Suppressor macrophage treated with lipopolysaccharide for 1 hour (primary cell): Measurements from ENCODE around the gene TUSC2.
A peak's percentile ranks its signal among the peaks of the same experiment; 100 is the strongest.

Experiments
- DNase-seq, 3 donors: peaks; one replicate each; pipeline ENCODE4 v3.0.0-alpha.2; 2020 to 2022

The TUSC2 gene

DNA sequence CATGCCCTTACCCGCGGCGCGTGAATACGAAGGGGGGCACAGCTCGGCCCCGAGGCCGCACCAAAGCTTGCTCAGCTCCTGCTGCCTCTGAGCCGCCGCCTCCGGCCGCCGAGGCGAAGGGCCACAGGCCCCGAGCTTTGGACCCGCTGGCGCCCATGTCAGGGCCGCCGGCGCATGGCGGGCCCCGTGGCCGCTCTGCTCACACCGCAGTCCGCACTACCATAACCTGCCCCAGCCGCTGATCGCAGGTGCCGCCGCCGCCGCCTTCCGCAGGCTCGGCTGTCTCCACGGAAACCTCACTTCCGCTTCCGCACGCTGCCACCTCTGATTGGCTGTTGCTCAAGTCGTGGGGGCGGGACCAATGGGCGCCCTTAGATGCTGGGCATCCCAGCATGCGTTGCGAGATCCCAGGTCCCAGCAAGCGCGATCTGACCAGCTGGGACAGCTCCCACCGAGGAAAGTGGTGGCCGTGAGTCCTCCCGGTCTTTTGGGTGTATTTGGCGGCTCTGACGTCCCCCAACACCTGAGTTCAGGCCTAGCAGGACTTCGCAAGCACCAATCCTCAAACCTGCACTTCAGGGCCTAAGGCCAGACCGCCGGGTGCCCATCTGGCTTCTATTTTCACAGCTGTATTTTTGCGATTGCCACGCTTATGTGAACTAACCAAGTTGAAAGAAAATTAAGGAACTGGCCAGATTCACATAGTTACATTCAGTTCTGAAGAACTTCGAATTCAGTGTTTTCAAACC is at the start of gene TUSC2:
TUSC2 (minus strand) TSS at position 281 of the 749 bp plus-strand sequence; CDS start at position 157, 124 bp downstream.
- DNase-seq: peak; percentile 98 to 99 (median 99)

DNA sequence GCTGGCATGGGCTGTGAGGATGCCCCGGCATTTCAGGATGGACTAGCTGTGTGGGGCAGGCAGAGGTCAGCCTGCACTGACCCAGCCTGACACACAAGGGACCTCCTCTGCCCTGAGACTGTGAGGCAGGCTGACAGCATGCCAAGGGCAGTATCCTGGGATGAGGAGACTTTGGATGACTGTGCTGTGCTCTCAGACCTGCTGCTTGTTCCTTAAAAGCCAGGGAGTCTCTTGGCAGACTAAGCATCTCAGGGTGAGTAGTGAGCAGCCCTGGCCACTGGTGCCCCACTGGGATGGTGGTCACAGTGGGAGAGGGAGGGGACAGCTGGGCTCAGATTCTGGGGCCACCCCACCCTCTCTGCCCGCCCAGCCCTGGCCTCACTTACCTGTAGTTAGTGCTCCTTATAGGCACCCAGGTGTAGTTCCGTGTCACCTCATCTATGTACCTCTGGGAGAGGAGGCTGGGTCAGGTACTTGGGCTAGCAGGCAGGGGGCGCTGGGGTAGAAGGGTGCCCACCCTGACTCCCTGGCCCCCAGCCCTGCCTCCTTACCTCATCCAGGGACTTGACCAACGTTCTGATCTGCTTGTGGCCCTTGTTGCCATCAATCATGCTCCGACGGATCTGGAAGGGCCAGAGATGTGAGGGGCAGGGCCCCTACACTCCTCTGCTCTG is 47.4 kb upstream of the TUSC2 start:
- DNase-seq: no peak

- DNase-seq: no peak
These were observed 46.6 kb upstream of the TUSC2 start for GRCh38 chr3:50374363-50375257.

GRCh38 chr3:50373146-50374051 is 45.4 kb upstream of the TUSC2 start:
- DNase-seq: no peak

DNA sequence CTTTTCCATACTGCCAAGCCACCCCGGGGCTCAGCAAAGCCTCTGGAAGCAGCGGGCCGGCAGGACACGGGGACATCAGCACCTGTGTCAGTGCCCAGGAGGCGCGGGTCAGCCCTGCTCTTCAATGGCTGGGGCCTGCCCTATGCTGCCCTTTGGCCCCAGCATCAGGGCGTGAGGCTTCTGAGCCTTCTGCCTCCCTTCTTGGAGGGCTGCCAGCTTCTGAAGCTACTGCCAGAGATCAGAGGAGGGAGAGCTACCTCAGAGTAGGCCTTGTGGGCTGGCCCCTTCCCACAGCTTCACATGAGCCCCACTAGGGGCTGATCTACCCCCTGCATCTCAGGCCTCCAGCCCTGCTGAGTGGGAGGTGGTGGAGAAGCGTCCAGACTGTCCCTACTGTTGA is 44.3 kb upstream of the TUSC2 start:
- DNase-seq: no peak

GRCh38 chr3:50371133-50371685 is 43.2 kb upstream of the TUSC2 start:
- DNase-seq: peak in 2 of 3 donors; percentile 18 to 30

- DNase-seq: peak in 2 of 3 donors; percentile 24 to 31
These were observed 42.6 kb upstream of the TUSC2 start for GRCh38 chr3:50370594-50370993.

DNA sequence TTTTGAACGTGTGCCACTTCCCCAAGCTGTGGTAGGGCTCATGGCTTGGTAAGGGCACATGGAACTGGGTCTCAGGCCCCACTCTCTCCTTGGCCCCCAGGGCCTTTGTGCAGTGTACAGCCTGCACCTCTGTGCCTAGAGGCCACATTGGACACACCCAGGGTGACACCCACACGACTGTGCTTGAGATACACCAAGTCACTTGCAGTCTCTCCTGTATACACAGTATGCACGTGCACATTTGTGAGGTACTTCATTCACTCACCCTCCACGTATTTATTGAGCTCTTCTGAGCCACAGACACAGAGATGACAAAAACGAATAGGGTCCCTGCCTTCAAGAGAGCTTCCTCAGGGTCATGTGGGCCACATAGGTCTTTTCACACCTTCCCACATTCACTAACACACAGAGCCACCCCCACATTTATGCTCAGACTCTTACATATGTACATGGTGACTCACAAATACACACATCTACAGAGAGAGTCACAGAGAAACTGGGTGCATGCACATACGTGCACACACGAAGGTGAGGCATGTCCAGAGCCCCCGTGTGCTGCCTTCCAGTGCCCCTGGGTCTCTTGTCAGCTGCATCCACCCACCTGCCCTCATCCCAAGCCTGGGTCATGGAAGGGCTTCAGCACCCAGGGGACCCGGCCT is 41.1 kb upstream of the TUSC2 start:
- no peak for DNase-seq

DNA sequence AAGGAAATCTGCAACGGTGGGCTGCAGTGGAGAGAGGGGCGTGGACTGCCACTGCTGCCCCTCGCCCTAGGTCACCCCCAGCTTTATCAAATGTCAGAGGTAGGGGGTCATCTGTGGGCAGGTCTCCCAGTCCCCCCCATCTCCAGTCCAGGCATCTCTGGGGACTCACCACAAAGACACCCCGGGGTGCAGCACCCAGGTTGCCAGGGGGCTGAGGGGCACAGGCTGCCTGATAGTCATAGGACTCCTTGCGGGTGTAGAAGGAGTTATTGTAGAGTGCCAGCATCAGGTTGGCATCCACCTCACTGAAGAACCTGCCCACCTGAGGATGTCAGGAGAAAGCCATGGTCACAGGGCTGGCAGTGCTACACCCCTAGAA is 37.8 kb upstream of the TUSC2 start:
- DNase-seq: no peak

DNA sequence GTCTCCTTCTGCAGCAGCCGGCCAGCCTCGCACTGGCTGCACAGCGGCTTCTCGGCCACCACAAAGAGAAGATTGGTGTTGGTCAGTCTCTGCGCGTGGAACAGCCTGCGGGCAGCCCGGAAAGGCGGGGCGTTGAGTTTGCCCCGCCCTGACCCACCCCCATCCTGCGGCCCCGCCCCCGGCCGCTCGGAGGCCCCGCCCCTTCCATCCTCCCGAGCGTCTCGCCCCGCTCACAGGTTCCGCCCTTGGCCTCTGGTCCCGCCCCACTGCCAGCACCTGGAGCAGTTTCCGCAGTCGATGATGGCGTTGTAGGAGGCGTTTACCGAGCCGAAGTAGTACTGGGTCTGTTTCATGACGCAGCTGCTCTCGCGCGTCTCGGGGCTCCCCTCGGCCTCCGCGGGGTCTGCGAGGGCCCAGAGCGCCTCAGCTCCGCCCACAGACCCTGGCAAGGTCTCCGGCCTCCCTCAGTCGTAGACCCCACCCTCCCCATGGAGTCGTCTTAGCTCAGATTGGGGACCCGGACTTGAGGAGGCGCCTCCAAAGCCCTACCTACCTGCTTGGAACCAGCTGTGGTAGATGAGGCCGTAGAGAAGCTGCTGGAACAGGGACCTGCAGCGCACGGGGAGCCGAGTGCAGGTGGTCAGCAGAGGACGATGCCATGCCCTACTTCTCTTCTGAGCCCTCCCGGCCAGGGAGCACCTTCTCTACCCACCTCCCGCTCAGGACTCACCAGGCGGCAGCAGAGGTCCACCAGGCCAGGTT is 37.2 kb upstream of the TUSC2 start:
- peak; percentile 75 to 93 (median 86) for DNase-seq

- DNase-seq: no peak
These were observed 36.6 kb upstream of the TUSC2 start for GRCh38 chr3:50364573-50365079.

GRCh38 chr3:50359760-50360110 is 31.7 kb upstream of the TUSC2 start:
- no peak for DNase-seq

DNA sequence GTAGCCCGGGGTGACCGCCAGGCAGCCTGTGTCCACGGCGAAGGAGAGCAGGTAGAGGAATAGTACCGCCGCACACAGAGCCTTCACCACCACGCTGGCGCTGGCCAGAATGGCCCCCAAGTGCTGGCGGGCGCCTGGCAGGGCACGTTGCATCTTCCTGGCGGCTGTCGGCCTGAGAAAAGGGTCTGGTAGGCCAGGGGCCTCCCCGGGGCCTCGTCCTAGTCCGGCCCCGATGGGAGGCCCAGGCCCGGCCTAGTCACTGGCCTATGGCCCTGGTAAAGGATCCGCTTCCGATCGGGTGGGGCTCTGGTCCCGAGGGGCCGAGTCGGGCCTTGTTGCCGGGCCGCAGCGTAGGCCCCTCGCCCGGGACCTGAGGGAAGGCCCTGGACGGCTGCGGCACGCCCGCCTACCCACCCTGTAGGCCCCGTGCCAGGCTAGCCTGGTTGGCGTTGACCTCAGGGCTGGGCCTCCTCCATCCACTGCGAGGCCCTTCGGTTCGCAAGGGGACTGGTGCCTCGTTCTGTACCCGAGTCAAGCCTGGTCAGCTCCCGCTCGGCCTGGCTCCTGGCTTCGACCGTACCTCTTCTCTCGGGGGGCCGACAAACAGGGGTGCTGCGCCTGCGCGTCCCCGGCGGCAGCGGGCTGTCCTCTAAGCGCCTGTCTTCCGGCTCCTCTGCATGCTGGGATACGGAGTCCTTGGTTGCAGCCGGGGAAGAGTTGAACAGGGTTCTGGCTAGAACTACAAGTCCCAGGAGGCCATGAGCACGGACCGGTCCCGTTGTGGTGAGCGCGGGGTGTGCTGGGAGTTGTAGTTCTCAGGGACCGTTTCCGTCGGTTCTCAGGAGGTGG is 31.1 kb upstream of the TUSC2 start, which contains the start of gene TMEM115:
TMEM115 (minus strand) TSS at position 611 of the 849 bp plus-strand sequence; CDS start at position 153, 458 bp downstream.
- DNase-seq: peak; percentile 97 to 98 (median 97)

GRCh38 chr3:50358355-50358910 is 30.4 kb upstream of the TUSC2 start:
- no peak for DNase-seq

- DNase-seq: peak; percentile 46 to 57 (median 54)
These were observed 29.5 kb upstream of the TUSC2 start for GRCh38 chr3:50357481-50357880.

DNA sequence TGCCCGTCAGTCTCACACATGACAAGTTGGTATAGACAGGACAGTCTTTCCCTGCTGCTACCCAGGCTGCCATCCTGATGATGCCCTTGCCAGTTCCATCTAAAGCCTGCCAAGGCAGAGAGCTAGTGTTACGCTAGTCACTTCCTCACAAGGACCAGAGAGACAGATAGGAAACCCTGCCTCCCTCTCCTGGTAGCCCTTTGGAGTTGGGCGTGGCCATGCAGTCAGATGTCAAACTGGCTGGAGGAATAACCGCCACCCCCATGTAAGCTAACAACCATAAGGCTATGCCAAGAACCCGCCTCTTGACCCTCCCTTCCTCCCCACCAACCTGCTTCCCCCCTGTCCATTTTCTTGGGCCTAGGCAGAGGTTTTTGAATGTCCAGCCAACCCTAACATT is 28.5 kb upstream of the TUSC2 start:
- DNase-seq: peak; percentile 51 to 63 (median 59)

DNA sequence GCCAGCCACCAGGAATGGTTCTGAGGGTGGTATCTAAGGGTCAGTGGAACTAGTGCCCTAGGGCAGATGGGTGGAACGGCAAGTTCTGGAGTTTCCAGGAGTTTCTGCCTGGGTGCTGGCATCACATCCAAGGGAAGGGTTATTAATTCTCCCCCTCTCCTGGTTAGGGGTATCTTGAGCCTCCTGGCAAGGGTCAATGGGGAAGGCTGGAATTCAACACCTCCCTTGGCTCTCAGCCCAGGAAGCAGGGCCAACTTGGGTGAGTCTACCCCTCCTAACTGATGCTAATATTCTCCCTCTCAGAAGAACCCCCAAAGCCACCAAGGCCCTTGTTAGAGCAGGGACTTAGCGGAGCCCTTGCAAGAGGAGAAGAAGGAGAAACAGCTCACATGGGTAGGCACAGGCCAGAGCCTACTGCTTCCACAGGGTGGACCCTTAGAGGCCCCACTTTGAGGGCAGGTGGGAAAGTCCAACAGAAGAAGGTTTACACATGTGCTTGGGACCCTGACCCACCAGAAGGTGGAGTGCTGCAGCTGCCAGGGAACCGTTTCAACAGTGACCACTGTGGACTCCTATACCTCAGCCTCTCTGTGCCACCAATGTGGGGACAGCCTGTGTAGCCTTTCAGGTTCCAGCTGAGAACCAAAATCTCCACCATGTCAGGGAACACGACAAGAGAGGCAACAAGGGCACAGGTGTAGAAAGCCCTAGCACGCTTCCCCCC is 28.0 kb upstream of the TUSC2 start:
- DNase-seq: no peak

GRCh38 chr3:50354850-50355249 is 26.8 kb upstream of the TUSC2 start:
- DNase-seq: no peak
